GM18519 (cell line): ENCODE measurements around the gene TMEM40.

ENCODE experiments used
- ATAC-seq: cut with Tn5 transposase; IDR thresholded peaks from one replicate; pipeline ENCODE4 v1.9.1; 2021; ENCODE audit warnings: mild to moderate bottlenecking, moderate library complexity; ENCODE audit not compliant: unreplicated experiment, low FRiP score

Gene TMEM40

DNA sequence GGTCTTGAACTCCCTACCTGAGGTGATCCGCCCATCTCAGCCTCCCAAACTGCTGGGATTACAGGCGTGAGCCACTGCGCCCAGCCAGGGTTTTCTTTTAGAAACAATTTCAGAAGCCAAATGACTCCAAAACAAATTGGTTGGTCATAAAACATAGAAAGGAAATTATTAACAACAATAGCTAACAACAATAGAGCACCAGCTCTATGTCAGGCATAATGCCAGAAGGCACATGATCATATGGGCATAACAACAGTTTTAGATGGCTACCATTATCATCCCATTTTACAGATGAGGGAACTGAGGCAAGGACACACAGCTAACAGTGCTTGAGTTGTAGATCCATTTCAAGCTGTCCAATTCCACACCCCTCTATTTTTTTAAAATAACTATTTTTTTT lies 73.0 kb downstream of the TMEM40 start:
- ATAC-seq = no peak
